Liver (tissue), 9 donors: ENCODE results near the gene CXCL1. TPM values are rescaled to one million over a fixed set of nuclear protein-coding genes. Genes with fewer than 3 reads are reported as not detected.
A peak's percentile ranks its signal among the peaks of the same experiment; 100 is the strongest.

Source experiments
- DNase-seq: peaks from one replicate; pipeline ENCODE4 v3.0.0-alpha.2; 2017; ENCODE audit warnings: low spot score
- H3K27ac ChIP-seq, 2 donors: one replicate each; pipeline ENCODE4 v1.7.0; 2013; ENCODE audit warnings: inconsistent platforms in 2 of 2, low read length in 2 of 2, control low read depth in 1 of 2, low read depth in 1 of 2, mild to moderate bottlenecking in 1 of 2
- H3K27me3 ChIP-seq, 4 donors: one replicate each; pipeline versions ENCODE4 v1.6.1 to v1.7.0; 2013; ENCODE audit warnings: low read length in 3 of 4, inconsistent platforms in 1 of 4, mild to moderate bottlenecking in 1 of 4, moderate library complexity in 1 of 4; ENCODE audit not compliant: control insufficient read depth in 4 of 4, insufficient read depth in 4 of 4
- H3K36me3 ChIP-seq, 4 donors: one replicate each; pipeline versions ENCODE4 v1.6.1 to v1.7.0; 2013; ENCODE audit warnings: low read length in 3 of 4, mild to moderate bottlenecking in 3 of 4, low read depth in 1 of 4, moderate library complexity in 1 of 4; ENCODE audit not compliant: control insufficient read depth in 4 of 4, insufficient read depth in 3 of 4
- H3K4me1 ChIP-seq, 4 donors: one replicate each; pipeline versions ENCODE4 v1.6.1 to v1.7.0; 2013; ENCODE audit warnings: low read length in 3 of 4, mild to moderate bottlenecking in 3 of 4, moderate library complexity in 1 of 4; ENCODE audit not compliant: control insufficient read depth in 4 of 4, insufficient read depth in 4 of 4
- H3K4me3 ChIP-seq, 3 donors: one replicate each; pipeline versions ENCODE4 v1.6.1 to v1.7.0; 2013; ENCODE audit warnings: low read length in 3 of 3, control low read depth in 1 of 3, low read depth in 1 of 3, mild to moderate bottlenecking in 1 of 3
- H3K9ac ChIP-seq, 2 donors: one replicate each; pipeline ENCODE4 v1.7.0; 2013; ENCODE audit warnings: low read length in 2 of 2, mild to moderate bottlenecking in 2 of 2, moderate library complexity in 2 of 2, control low read depth in 1 of 2, low read depth in 1 of 2
- H3K9me3 ChIP-seq, 4 donors: one replicate each; pipeline versions ENCODE4 v1.6.1 to v1.7.0; 2013; ENCODE audit warnings: low read length in 3 of 4; ENCODE audit not compliant: control insufficient read depth in 4 of 4
- ATF3 ChIP-seq: IDR thresholded peaks from 2 replicates; pipeline ENCODE4 v1.6.1; 2016; ENCODE audit warnings: antibody characterized with exemption
- CTCF ChIP-seq: fragments of 150-350 bp; IDR thresholded peaks from 2 replicates; pipeline ENCODE4 v1.5.1; 2017; ENCODE audit warnings: improper control_type of control experiment, low read depth, low read length; ENCODE audit not compliant: missing input control
- FOXA1 ChIP-seq: IDR thresholded peaks from 2 replicates; pipeline ENCODE4 v1.6.1; 2016; ENCODE audit warnings: antibody characterized with exemption
- HNF4G ChIP-seq: IDR thresholded peaks from 2 replicates; pipeline ENCODE4 v1.6.1; 2016; ENCODE audit warnings: antibody characterized with exemption
- JUND ChIP-seq, 2 donors: IDR thresholded peaks; 2 replicates each; pipeline ENCODE4 v1.6.1; 2016; ENCODE audit warnings: antibody characterized with exemption in 2 of 2
- MAX ChIP-seq: IDR thresholded peaks from 2 replicates; pipeline ENCODE4 v1.6.1; 2016; ENCODE audit warnings: antibody characterized with exemption
- NR2F2 ChIP-seq: IDR thresholded peaks from 2 replicates; pipeline ENCODE4 v1.6.1; 2016; ENCODE audit warnings: antibody characterized with exemption
- RAD21 ChIP-seq, 2 donors: IDR thresholded peaks; 2 replicates each; pipeline ENCODE4 v1.6.1; 2016; ENCODE audit warnings: antibody characterized with exemption in 2 of 2, mild to moderate bottlenecking in 2 of 2
- SP1 ChIP-seq: IDR thresholded peaks from 2 replicates; pipeline ENCODE4 v1.6.1; 2018; ENCODE audit warnings: antibody characterized with exemption, mild to moderate bottlenecking
- TAF1 ChIP-seq: conservative IDR thresholded peaks from 2 replicates; pipeline ENCODE4 v1.6.1; 2016; ENCODE audit warnings: antibody characterized with exemption, mild to moderate bottlenecking
- YY1 ChIP-seq: IDR thresholded peaks from 2 replicates; pipeline ENCODE4 v1.6.1; 2016; ENCODE audit warnings: antibody characterized with exemption, mild to moderate bottlenecking
- WGBS: extraction: QIAGEN DNeasy Blood & Tissue Kit; methylation state at CpG from one replicate; pipeline ENCODE4 v1.1.7; 2013; 5-methylcytosine and 5-hydroxymethylcytosine counted together
- polyA plus RNA-seq, 2 donors: library from polyadenylated mRNA; stranded (reverse) in 1 of 2; unstranded in 1 of 2; fragments of 200-250 nt in 1 of 2; fragments of >200 nt in 1 of 2; fragmentation: Nextera tagmentation in 1 of 2; extraction: Ambion mirVana in 1 of 2; gene quantifications; one replicate each; pipeline versions ENCODE4 v1.2.1 to v1.2.3, GENCODE V29; 2013 to 2015
- total RNA-seq, 2 donors: library from RNA; depleted of rRNA; stranded (reverse); fragments of >200 nt; gene quantifications; one replicate each; pipeline ENCODE4 v1.2.3, GENCODE V29; 2014
- donor health status: healthy.
- donor health status: healthy.
- donor health status: healthy.
- donor health status: healthy.
- donor health status: healthy.

Gene CXCL1
- total and polyA plus RNA-seq, 4 donors = 0.97 to 4.2 (median 2.8) TPM; not detected in 1

- no peak for DNase-seq
- H3K4me3 ChIP-seq = no peak overlapping the region
- peaks cover 0 to 4% (median 0%) of the 10 kb centered on the region in 4 donors for H3K27me3 ChIP-seq
- peaks cover 0 to 13% (median 4%) of the 10 kb centered on the region in 4 donors for H3K4me1 ChIP-seq
- 62% methylated on average over 3 of the region's 3 CpGs for WGBS
- no peak overlapping the region for H3K27ac ChIP-seq
- no peaks in the 10 kb centered on the region for H3K36me3 ChIP-seq
- no peak overlapping the region for H3K9ac ChIP-seq
- no peaks in the 10 kb centered on the region for H3K9me3 ChIP-seq
- TF ChIP-seq FOXA1 (no peak), RAD21 (IDR thresholded peaks at IDR 0.05) (peak; percentile 37 to 39), CTCF (peak; percentile 4)
Measured at GRCh38 chr4:73867783-73868182, 1.4 kb upstream of the CXCL1 start.

- Histone ChIP-seq H3K9me3 (no peaks in the 10 kb centered on the region), H3K27ac (no peak overlapping the region), H3K4me3 (peak overlapping the region; percentile 55 to 64 (median 59)), H3K27me3 (peaks cover 0 to 4% (median 0%) of the 10 kb centered on the region in 4 donors), H3K36me3 (no peaks in the 10 kb centered on the region), H3K4me1 (peaks cover 0 to 13% (median 4%) of the 10 kb centered on the region in 4 donors), H3K9ac (no peak overlapping the region)
- WGBS = 40% methylated on average over 16 of the region's 16 CpGs
- no peak for TF ChIP-seq HNF4G
- no peak for TF ChIP-seq TAF1
- TF ChIP-seq FOXA1 = no peak
- TF ChIP-seq NR2F2 = no peak
- TF ChIP-seq JUND (IDR thresholded peaks at IDR 0.05) = no peak
- TF ChIP-seq YY1 = no peak
- TF ChIP-seq SP1 = no peak
- no peak for TF ChIP-seq MAX
- DNase-seq = no peak
Measured at GRCh38 chr4:73868206-73869129, 725 bp upstream of the CXCL1 start.

- WGBS = 77% methylated on average over 3 of the region's 3 CpGs
- DNase-seq = no peak
- Histone ChIP-seq H3K4me1 (peaks cover 0 to 13% (median 4%) of the 10 kb centered on the region in 4 donors), H3K27ac (no peak overlapping the region), H3K27me3 (no peaks in the 10 kb centered on the region), H3K9me3 (peaks cover 0 to 2% (median under 1%) of the 10 kb centered on the region in 4 donors), H3K4me3 (no peak overlapping the region), H3K9ac (no peak overlapping the region), H3K36me3 (no peaks in the 10 kb centered on the region)
- TF ChIP-seq TAF1 = no peak
- TF ChIP-seq SP1 = no peak
- no peak for TF ChIP-seq ATF3
- no peak for TF ChIP-seq FOXA1
Measured at GRCh38 chr4:73870260-73870659, 1.1 kb downstream of the CXCL1 start.
